ENCODE data around the gene ZNF831.

GRCh38 chr20:59224236-59224635 is 60.6 kb downstream of the ZNF831 start:
- TF ChIP-seq CTCF (IDR thresholded peaks at IDR 0.05) = no peak
- no peak for TF ChIP-seq POLR2A (IDR thresholded peaks at IDR 0.05)

Measured in thyroid gland (tissue), 4 donors.